ENCODE measurements around the gene STYXL1.

The STYXL1 gene

GRCh38 chr7:75991531-75992082 is 56.2 kb downstream of the STYXL1 start:
- DNase-seq: no peak

GRCh38 chr7:75989500-75990388 is 58.1 kb downstream of the STYXL1 start:
- no peak for DNase-seq

GRCh38 chr7:75988568-75989499 is 59.0 kb downstream of the STYXL1 start:
- DNase-seq: no peak

GRCh38 chr7:75987805-75988567 is 59.8 kb downstream of the STYXL1 start:
- no peak for DNase-seq

- no peak for DNase-seq
Observed at GRCh38 chr7:75987026-75987804, 60.6 kb downstream of the STYXL1 start.

GRCh38 chr7:75986147-75986781 is 61.5 kb downstream of the STYXL1 start:
- DNase-seq: no peak

GRCh38 chr7:75985518-75986146 is 62.2 kb downstream of the STYXL1 start:
- no peak for DNase-seq

GRCh38 chr7:75985009-75985517 is 62.7 kb downstream of the STYXL1 start:
- no peak for DNase-seq

- no peak for DNase-seq
Observed at GRCh38 chr7:75984130-75985008, 63.4 kb downstream of the STYXL1 start.

GRCh38 chr7:75983471-75984129 is 64.2 kb downstream of the STYXL1 start:
- no peak for DNase-seq

- no peak for DNase-seq
Observed at GRCh38 chr7:75982306-75983064, 65.3 kb downstream of the STYXL1 start.

GRCh38 chr7:75981453-75982305 is 66.1 kb downstream of the STYXL1 start:
- no peak for DNase-seq

GRCh38 chr7:75981203-75981452 is 66.7 kb downstream of the STYXL1 start:
- DNase-seq: no peak

- DNase-seq: no peak
Observed at GRCh38 chr7:75980430-75981202, 67.2 kb downstream of the STYXL1 start.

- DNase-seq: no peak
Observed at GRCh38 chr7:75979759-75980429, 67.9 kb downstream of the STYXL1 start.

GRCh38 chr7:75977743-75978142 is 70.1 kb downstream of the STYXL1 start:
- DNase-seq: no peak

Data from RPMI8226 (cell line).